Measurements from ENCODE around the gene L3MBTL3.
"Not testable (repeated sequence)": the region's sequence is repeated elsewhere in the genome, so short reads cannot be mapped to it uniquely, and the experiment has no call there.

Gene L3MBTL3

GRCh38 chr6:130075879-130076460, 57.6 kb downstream of the L3MBTL3 start:
- H3K36me3 ChIP-seq (ENCODE audit: insufficient read depth, low read length): no peaks in the 10 kb centered on the region
- no peak overlapping the region for H3K9ac ChIP-seq (ENCODE audit: low read depth, low read length)

DNA sequence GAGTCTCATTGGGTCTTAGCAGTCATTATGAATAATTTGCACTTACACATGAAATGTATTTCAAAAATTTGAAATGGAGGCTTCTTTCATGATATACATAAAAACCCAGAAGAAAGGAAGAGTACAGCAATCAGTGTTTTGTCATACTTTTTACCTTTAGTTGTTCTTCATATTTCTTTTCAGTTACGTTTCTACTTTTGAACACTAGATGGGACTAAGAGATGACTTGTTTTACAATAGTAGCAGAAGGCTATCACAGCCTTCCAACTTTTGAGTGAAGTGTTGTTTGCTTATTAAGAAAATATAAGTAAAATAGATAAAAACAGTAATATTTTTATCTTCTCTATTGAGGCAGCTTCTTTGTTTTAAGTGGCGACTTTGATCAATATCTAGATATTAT, 58.1 kb downstream of the L3MBTL3 start:
- H3K9me3 ChIP-seq (ENCODE audit: control insufficient read depth, insufficient read depth, low read length): no peaks in the 10 kb centered on the region
- no peaks in the 10 kb centered on the region for H3K36me3 ChIP-seq (ENCODE audit: insufficient read depth, low read length)
- H3K9ac ChIP-seq (ENCODE audit: low read depth, low read length): no peak overlapping the region
- H3K4me1 ChIP-seq (ENCODE audit: insufficient read depth, low read length): peaks cover 4% of the 10 kb centered on the region; the same call in 1 of the 2 replicates

More at GRCh38 chr6:130075879-130076460, 57.6 kb downstream of the L3MBTL3 start:
- H3K9me3 ChIP-seq (ENCODE audit: control insufficient read depth, insufficient read depth, low read length): no peaks in the 10 kb centered on the region
- H3K4me1 ChIP-seq (ENCODE audit: insufficient read depth, low read length): peaks cover 4% of the 10 kb centered on the region; the same call in 1 of the 2 replicates

DNA sequence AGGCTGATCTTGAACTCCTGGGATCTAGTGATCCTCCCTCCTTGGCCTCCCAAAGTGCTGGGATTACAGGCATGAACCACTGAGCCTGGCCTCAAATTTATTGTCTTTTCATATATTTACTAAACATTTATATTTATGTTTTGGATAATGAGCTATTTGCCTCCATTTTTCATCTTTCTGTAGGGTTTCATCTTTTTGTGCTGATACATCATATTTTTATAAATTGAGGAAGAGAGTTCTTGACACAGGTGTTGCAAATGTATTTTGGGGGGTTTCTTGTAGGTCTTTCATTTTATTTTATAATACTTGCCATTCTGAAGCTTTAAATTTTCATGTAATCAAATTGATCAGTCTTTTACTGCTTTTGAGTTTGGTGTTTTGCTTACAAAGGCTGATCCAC, 72.4 kb downstream of the L3MBTL3 start:
- no peak overlapping the region for H3K9ac ChIP-seq (ENCODE audit: low read depth, low read length)
- no peaks in the 10 kb centered on the region for H3K9me3 ChIP-seq (ENCODE audit: control insufficient read depth, insufficient read depth, low read length)
- no peaks in the 10 kb centered on the region; the same call in 1 of the 2 replicates for H3K36me3 ChIP-seq (ENCODE audit: insufficient read depth, low read length)
- H3K4me1 ChIP-seq (ENCODE audit: insufficient read depth, low read length): no peaks in the 10 kb centered on the region

DNA sequence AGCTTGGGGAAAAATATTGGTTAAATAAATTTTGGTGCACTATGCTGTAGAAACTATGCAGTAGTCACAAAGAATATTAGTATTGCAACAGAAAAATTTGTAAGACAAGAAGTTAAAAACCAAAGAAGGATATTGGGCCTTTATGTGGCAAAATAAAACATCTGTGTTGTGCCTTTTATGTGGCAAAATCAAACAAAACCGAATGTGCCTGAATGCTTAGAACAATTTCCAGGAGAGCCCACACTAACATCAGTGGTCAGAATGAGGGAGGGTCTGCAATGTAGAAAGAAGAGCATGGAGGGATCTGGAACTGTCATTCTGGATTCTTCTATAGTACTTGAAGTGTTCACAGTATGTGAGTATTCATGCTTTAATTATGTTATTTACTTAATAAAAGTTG, 75.2 kb downstream of the L3MBTL3 start:
- Histone ChIP-seq H3K36me3 (ENCODE audit: insufficient read depth, low read length) (no peaks in the 10 kb centered on the region; the same call in 1 of the 2 replicates), H3K4me1 (ENCODE audit: insufficient read depth, low read length) (no peaks in the 10 kb centered on the region), H3K9ac (ENCODE audit: low read depth, low read length) (no peak overlapping the region), H3K9me3 (ENCODE audit: control insufficient read depth, insufficient read depth, low read length) (no peaks in the 10 kb centered on the region)

DNA sequence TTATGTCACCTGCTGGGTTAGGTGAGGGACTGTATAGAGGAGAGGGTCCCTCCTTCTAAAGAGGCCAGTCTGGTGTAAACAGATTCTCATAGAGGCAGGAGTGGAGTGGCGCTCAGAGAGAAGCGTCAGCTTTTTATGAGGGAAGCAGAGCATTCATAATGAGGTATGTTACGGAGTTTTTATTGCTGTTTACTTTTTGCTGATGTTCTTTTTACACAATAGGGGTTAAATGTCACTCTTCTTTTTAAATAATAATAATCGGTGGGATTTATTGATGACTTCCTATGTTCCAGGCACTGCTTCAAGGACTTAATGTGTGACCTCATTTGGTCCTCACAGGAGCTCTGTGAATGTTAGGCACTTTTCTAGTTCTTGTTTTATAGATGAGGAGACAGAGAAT, 79.9 kb downstream of the L3MBTL3 start:
- H3K36me3 ChIP-seq (ENCODE audit: insufficient read depth, low read length): no peaks in the 10 kb centered on the region; the same call in 1 of the 2 replicates
- H3K9ac ChIP-seq (ENCODE audit: low read depth, low read length): no peak overlapping the region
- no peaks in the 10 kb centered on the region for H3K4me1 ChIP-seq (ENCODE audit: insufficient read depth, low read length)
- no peaks in the 10 kb centered on the region for H3K9me3 ChIP-seq (ENCODE audit: control insufficient read depth, insufficient read depth, low read length)

GRCh38 chr6:130099119-130099518, 80.7 kb downstream of the L3MBTL3 start:
- Histone ChIP-seq H3K9me3 (ENCODE audit: control insufficient read depth, insufficient read depth, low read length) (no peaks in the 10 kb centered on the region), H3K4me1 (ENCODE audit: insufficient read depth, low read length) (no peaks in the 10 kb centered on the region), H3K9ac (ENCODE audit: low read depth, low read length) (no peak overlapping the region), H3K36me3 (ENCODE audit: insufficient read depth, low read length) (no peaks in the 10 kb centered on the region; the same call in 1 of the 2 replicates)

- Histone ChIP-seq H3K9me3 (ENCODE audit: control insufficient read depth, insufficient read depth, low read length) (no peaks in the 10 kb centered on the region), H3K36me3 (ENCODE audit: insufficient read depth, low read length) (no peaks in the 10 kb centered on the region), H3K4me1 (ENCODE audit: insufficient read depth, low read length) (no peaks in the 10 kb centered on the region), H3K9ac (ENCODE audit: low read depth, low read length) (no peak overlapping the region)
Measured at GRCh38 chr6:130105996-130106704, 87.8 kb downstream of the L3MBTL3 start.

DNA sequence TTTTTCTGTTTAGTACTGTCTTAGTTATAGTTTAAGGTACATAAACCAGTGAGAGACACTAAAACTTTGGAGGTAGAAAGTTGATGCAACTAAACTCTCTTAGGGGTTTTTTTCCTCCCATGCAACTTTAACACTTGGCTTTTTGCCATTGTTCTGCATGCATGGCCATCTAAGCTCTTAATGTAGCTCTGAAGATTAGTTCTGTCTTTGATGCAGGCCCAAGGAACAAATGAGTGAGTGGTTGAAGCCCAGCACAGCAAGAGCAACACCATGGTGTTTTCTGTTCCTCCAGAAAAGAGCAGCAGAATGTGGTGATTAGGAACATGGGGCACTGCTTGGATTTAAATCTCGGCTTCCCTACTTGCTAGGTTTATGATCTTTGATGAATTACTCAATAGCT, 89.3 kb downstream of the L3MBTL3 start:
- no peaks in the 10 kb centered on the region for H3K9me3 ChIP-seq (ENCODE audit: control insufficient read depth, insufficient read depth, low read length)
- H3K9ac ChIP-seq (ENCODE audit: low read depth, low read length): no peak overlapping the region
- H3K4me1 ChIP-seq (ENCODE audit: insufficient read depth, low read length): no peaks in the 10 kb centered on the region
- H3K36me3 ChIP-seq (ENCODE audit: insufficient read depth, low read length): no peaks in the 10 kb centered on the region

DNA sequence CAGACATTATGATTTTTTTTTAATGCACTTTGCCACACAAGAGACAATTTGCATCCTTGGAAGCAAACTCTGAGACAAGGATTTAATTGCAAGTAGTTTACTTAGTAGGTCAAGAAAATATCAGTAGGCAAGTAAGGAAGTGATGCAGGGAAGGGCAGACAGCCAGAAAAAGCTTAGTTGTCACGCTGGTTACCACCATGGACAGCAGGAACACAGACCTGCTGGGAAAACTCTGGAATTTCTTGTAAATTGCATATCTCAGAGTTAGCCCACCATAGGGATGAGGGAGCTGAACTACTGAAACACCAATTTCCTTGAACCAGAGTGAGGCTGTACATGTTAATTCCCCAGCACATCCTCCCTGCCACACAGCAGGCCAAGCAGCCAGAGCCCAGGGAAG, 92.7 kb downstream of the L3MBTL3 start:
- no peaks in the 10 kb centered on the region for H3K36me3 ChIP-seq (ENCODE audit: insufficient read depth, low read length)
- H3K9ac ChIP-seq (ENCODE audit: low read depth, low read length): no peak overlapping the region
- no peaks in the 10 kb centered on the region for H3K9me3 ChIP-seq (ENCODE audit: control insufficient read depth, insufficient read depth, low read length)
- no peaks in the 10 kb centered on the region for H3K4me1 ChIP-seq (ENCODE audit: insufficient read depth, low read length)

GRCh38 chr6:130113201-130113710, 94.9 kb downstream of the L3MBTL3 start:
- no peaks in the 10 kb centered on the region for H3K4me1 ChIP-seq (ENCODE audit: insufficient read depth, low read length)
- H3K36me3 ChIP-seq (ENCODE audit: insufficient read depth, low read length): no peaks in the 10 kb centered on the region
- H3K9me3 ChIP-seq (ENCODE audit: control insufficient read depth, insufficient read depth, low read length): no peaks in the 10 kb centered on the region
- H3K9ac ChIP-seq (ENCODE audit: low read depth, low read length): no peak overlapping the region

DNA sequence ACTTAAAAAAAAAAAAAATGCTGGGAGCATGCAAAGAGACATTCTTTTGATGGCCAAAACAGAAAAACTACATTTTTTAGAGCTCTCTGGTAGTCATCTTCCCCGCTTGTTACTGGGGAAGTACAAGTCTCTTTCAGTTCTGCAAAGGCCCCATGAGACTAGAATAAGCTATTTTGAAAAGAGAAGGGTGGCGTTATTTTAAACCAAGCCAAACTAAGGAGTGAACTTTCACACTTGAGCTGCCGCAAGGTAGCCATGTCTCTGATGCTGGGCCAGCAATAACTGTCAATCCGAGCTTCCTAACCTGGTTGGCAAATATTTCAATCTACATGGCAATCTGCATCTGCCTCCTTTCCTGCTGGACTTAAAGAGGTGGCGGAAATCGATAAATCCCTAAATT, 96.7 kb downstream of the L3MBTL3 start:
- Histone ChIP-seq H3K4me1 (ENCODE audit: insufficient read depth, low read length) (no peaks in the 10 kb centered on the region), H3K9ac (ENCODE audit: low read depth, low read length) (no peak overlapping the region), H3K9me3 (ENCODE audit: control insufficient read depth, insufficient read depth, low read length) (no peaks in the 10 kb centered on the region), H3K36me3 (ENCODE audit: insufficient read depth, low read length) (no peaks in the 10 kb centered on the region)

DNA sequence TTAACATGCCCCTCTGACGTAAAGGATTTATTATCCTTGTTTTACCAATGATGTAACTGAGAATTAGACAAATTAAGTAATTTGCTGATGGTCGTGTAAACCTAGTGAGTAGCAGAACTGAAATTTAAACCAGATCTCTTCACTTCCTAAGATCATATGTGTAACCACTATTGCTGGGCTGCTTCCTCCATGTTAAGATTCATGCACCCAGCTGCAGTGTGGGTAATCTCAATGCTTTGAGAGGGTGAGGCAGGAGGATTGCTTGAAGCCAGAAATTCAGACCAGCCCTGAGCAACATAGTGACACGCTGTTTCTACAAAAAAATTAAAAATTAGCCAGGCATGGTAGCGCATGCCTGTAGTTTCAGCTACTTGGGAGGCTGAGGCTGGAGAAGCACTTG, 97.9 kb downstream of the L3MBTL3 start:
- Histone ChIP-seq H3K4me1 (ENCODE audit: insufficient read depth, low read length) (no peaks in the 10 kb centered on the region), H3K36me3 (ENCODE audit: insufficient read depth, low read length) (no peaks in the 10 kb centered on the region), H3K9ac (ENCODE audit: low read depth, low read length) (no peak overlapping the region), H3K9me3 (ENCODE audit: control insufficient read depth, insufficient read depth, low read length) (no peaks in the 10 kb centered on the region)

GRCh38 chr6:130117187-130117701, 98.9 kb downstream of the L3MBTL3 start:
- H3K9me3 ChIP-seq (ENCODE audit: control insufficient read depth, insufficient read depth, low read length); H3K4me1 ChIP-seq (ENCODE audit: insufficient read depth, low read length); H3K36me3 ChIP-seq (ENCODE audit: insufficient read depth, low read length); H3K9ac ChIP-seq (ENCODE audit: low read depth, low read length): not testable (repeated sequence)

- Histone ChIP-seq H3K9ac (ENCODE audit: low read depth, low read length) (no peak overlapping the region), H3K36me3 (ENCODE audit: insufficient read depth, low read length) (no peaks in the 10 kb centered on the region), H3K9me3 (ENCODE audit: control insufficient read depth, insufficient read depth, low read length) (no peaks in the 10 kb centered on the region), H3K4me1 (ENCODE audit: insufficient read depth, low read length) (no peaks in the 10 kb centered on the region)
Measured at GRCh38 chr6:130118236-130118635, 99.9 kb downstream of the L3MBTL3 start.

DNA sequence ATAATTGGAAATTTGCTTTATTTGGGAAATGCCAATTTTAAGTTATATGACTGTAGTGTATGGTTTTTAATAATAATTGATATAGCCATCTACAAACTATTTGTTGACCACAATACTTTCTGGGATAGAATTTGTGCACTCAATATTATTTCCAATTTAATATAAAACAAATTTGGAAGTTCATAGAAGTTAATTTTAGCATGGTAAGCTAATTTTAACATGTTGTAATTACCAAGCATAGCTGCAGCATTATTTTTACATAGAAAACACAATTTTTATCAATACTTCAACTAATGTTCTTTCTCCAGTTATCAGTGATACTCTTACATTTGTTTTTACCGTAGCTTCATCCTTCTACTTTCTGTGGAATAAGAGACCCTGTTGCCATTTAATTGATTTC, 100.8 kb downstream of the L3MBTL3 start:
- Histone ChIP-seq H3K9me3 (ENCODE audit: control insufficient read depth, insufficient read depth, low read length) (no peaks in the 10 kb centered on the region), H3K36me3 (ENCODE audit: insufficient read depth, low read length) (no peaks in the 10 kb centered on the region), H3K9ac (ENCODE audit: low read depth, low read length) (no peak overlapping the region), H3K4me1 (ENCODE audit: insufficient read depth, low read length) (no peaks in the 10 kb centered on the region)

Data from ES-I3 (cell line).